WTC11 (cell line): ENCODE measurements around the gene KCTD20. TPM values are rescaled to one million over a fixed set of nuclear protein-coding genes. Genes with fewer than 3 reads are reported as not detected.
A peak's percentile ranks its signal among the peaks of the same experiment; 100 is the strongest.

Experiments
- ATAC-seq: fragments of 200-7000 bp; cut with Tn5 transposase; 2 replicates; pipeline ENCODE4 v1.10.0; 2021; ENCODE audit warnings: mild to moderate bottlenecking, moderate library complexity
- CTCF ChIA-PET: fragments of 300-600 bp; sonication (Branson Sonifier 250); formaldehyde crosslinking; loops from one replicate; lab custom pipeline; 2021; ENCODE audit warnings: antibody characterized with exemption; lab: Charles Lee
- POLR2A ChIA-PET: fragments of 350-600 bp; sonication (Branson Sonifier 250); formaldehyde crosslinking; loops from one replicate; lab custom pipeline; 2021; ENCODE audit warnings: antibody characterized with exemption; lab: Charles Lee
- DNase-seq: peaks from one replicate; pipeline ENCODE4 v3.0.0; 2021; ENCODE audit warnings: low spot score
- H3K27ac Mint-ChIP-seq: 2 replicates; pipeline ENCODE4 v1.8.0; 2021; ENCODE audit warnings: mixed read lengths
- H3K27me3 Mint-ChIP-seq: 2 replicates; pipeline ENCODE4 v1.8.0; 2021; ENCODE audit warnings: low read depth, mild to moderate bottlenecking, moderate library complexity, mixed read lengths
- H3K36me3 Mint-ChIP-seq: 2 replicates; pipeline ENCODE4 v1.8.0; 2021; ENCODE audit warnings: mixed read lengths
- H3K4me1 Mint-ChIP-seq: 2 replicates; pipeline ENCODE4 v1.8.0; 2022; ENCODE audit warnings: mixed read lengths
- H3K4me3 Mint-ChIP-seq: 2 replicates; pipeline ENCODE4 v1.8.0; 2021; ENCODE audit warnings: mild to moderate bottlenecking, moderate library complexity, mixed read lengths
- H3K9me3 Mint-ChIP-seq: 2 replicates; pipeline ENCODE4 v1.8.0; 2021; ENCODE audit warnings: mixed read lengths
- AFF4 ChIP-seq: sonication (generic); formaldehyde crosslinking; IDR thresholded peaks from 2 replicates; pipeline ENCODE4 v1.8.1; 2023; ENCODE audit warnings: mild to moderate bottlenecking, missing genetic modification reagents, borderline replicate concordance
- AR ChIP-seq: fragments of 250-450 bp; sonication (Bioruptor Pico); IDR thresholded peaks from 2 replicates; pipeline ENCODE4 v1.9.0; 2021; ENCODE audit warnings: mild to moderate bottlenecking
- NFATC4 ChIP-seq: fragments of 250-450 bp; sonication (Bioruptor Pico); IDR thresholded peaks from 2 replicates; pipeline ENCODE4 v1.9.0; 2021; ENCODE audit warnings: mild to moderate bottlenecking
- PRDM15 ChIP-seq: sonication (generic); formaldehyde crosslinking; IDR thresholded peaks from 2 replicates; pipeline ENCODE4 v1.8.0; 2022; ENCODE audit warnings: missing genetic modification reagents
- PREB ChIP-seq: sonication (generic); formaldehyde crosslinking; IDR thresholded peaks from 2 replicates; pipeline ENCODE4 v1.8.1; 2022; ENCODE audit warnings: mild to moderate bottlenecking, missing genetic modification reagents, moderate library complexity, borderline replicate concordance
- RORB ChIP-seq: fragments of 250-450 bp; sonication (Bioruptor Pico); IDR thresholded peaks from 2 replicates; pipeline ENCODE4 v1.9.0; 2021; ENCODE audit warnings: mild to moderate bottlenecking
- SMAD3 ChIP-seq: sonication (generic); formaldehyde crosslinking; IDR thresholded peaks from 2 replicates; pipeline ENCODE4 v1.8.0; 2022; ENCODE audit warnings: missing genetic modification reagents, mild to moderate bottlenecking, borderline replicate concordance
- ZNF396 ChIP-seq: fragments of 250-450 bp; sonication (Bioruptor Pico); IDR thresholded peaks from 2 replicates; pipeline ENCODE4 v1.8.0; 2021; ENCODE audit warnings: mild to moderate bottlenecking, moderate library complexity, borderline replicate concordance
- ZNF532 ChIP-seq: fragments of 250-450 bp; sonication (Bioruptor Pico); IDR thresholded peaks from 2 replicates; pipeline ENCODE4 v1.9.0; 2021; ENCODE audit warnings: mild to moderate bottlenecking, borderline replicate concordance
- total RNA-seq: library from RNA; stranded (reverse); gene quantifications from 3 replicates; pipeline ENCODE4 v1.2.3, GENCODE V29; 2021

The KCTD20 gene
- total RNA-seq, 1 experiment from 2014 or later, result 26.7 TPM

- CTCF ChIA-PET, result interaction anchor here (0.6 to 2.5 kb wide), 2 partner anchors 32 to 63 kb away, joined by 4 to 10 read pairs; no protein-coding TSS in a partner anchor
- POLR2A ChIA-PET, result no interaction called here
- TF ChIP-seq ZNF532 (no peak), ZNF396 (CRISPR knock-in tag) (no peak), NFATC4 (no peak), AR (CRISPR knock-in tag) (no peak), SMAD3 (CRISPR knock-in tag) (no peak)
- DNase-seq (no peak), ATAC-seq (no peak)
- peak overlapping the region; percentile 62 for H3K27ac Mint-ChIP-seq
- H3K9me3 Mint-ChIP-seq, result no peaks in the 10 kb centered on the region
- no peak overlapping the region for H3K4me3 Mint-ChIP-seq
- H3K4me1 Mint-ChIP-seq, result peaks cover 32% of the 10 kb centered on the region
- H3K36me3 Mint-ChIP-seq, result peaks cover 32% of the 10 kb centered on the region
- no peaks in the 10 kb centered on the region for H3K27me3 Mint-ChIP-seq
These were observed 49.3 kb downstream of the KCTD20 start for GRCh38 chr6:36492092-36492491.

GRCh38 chr6:36492621-36493020, 49.8 kb downstream of the KCTD20 start:
- POLR2A ChIA-PET, result no interaction called here
- TF ChIP-seq RORB (CRISPR knock-in tag), result no peak
- TF ChIP-seq PRDM15 (CRISPR knock-in tag), result no peak
- TF ChIP-seq AFF4 (CRISPR knock-in tag), result no peak
- no peak for TF ChIP-seq PREB
- H3K27ac Mint-ChIP-seq, result peak overlapping the region; percentile 24
- H3K9me3 Mint-ChIP-seq, result no peaks in the 10 kb centered on the region
- no peaks in the 10 kb centered on the region for H3K27me3 Mint-ChIP-seq
- peaks cover 32% of the 10 kb centered on the region for H3K4me1 Mint-ChIP-seq
- H3K36me3 Mint-ChIP-seq, result peaks cover 32% of the 10 kb centered on the region
- CTCF ChIA-PET, result interaction anchor here (0.7 to 2.5 kb wide), 2 partner anchors 63 to 114 kb away, joined by 3 to 10 read pairs; no protein-coding TSS in a partner anchor
- no peak overlapping the region for H3K4me3 Mint-ChIP-seq
- ATAC-seq (no peak), DNase-seq (no peak)
